GM18508 (cell line): ENCODE results near the gene RASGRP1.
"Not testable (repeated sequence)": the region's sequence is repeated elsewhere in the genome, so short reads cannot be mapped to it uniquely, and the experiment has no call there.

Source experiments
- ATAC-seq: cut with Tn5 transposase; IDR thresholded peaks from one replicate; pipeline ENCODE4 v1.9.1; 2021; ENCODE audit warnings: moderate number of reproducible peaks; ENCODE audit not compliant: insufficient read depth, unreplicated experiment

Gene RASGRP1

DNA sequence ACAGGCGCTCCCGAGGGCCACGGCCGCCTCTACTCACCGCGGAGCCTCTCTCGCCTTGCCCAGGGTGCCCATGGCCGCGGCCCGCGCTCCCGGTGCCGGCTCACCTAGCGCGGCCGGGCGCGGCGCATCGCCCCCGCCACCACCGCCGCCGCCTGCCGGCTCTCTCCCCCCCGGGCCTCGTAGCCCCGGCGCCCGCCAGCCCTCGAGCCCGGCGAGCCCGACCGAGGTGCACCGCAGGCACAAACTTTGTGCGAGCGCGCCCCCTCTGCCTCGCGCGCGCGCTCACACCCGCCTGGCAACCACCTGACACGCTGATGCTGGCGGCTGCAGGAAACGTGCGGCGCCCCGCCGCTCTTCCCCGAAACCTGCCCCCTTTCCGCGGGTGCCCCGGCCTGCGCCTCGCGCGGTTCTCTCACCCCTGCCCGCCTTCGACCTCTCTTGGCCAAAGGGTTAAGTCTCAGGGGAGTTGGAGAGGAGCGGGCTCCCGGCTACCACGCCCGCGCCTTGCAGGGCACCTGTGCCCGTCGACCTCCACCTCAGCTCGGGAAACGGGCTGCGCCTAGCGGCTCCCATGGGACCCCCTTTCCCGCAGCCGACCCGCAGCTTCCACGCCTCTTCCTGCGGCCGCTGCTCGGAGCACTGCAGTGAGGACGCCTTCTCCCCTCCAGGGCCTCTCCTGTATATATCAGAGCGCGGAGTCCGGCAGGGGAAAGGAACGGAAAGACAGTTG is at the start of gene RASGRP1:
Gene RASGRP1 (minus strand): TSS at position 258 of the 730 bp plus-strand sequence. CDS start 186 bp downstream, at position 72.
- peak; percentile 31 for ATAC-seq

GRCh38 chr15:38613085-38613484 is 48.5 kb upstream of the RASGRP1 start:
- no peak for ATAC-seq

- no peak for ATAC-seq
Observed at GRCh38 chr15:38612159-38612863, 47.7 kb upstream of the RASGRP1 start.

GRCh38 chr15:38611228-38611627 is 46.6 kb upstream of the RASGRP1 start:
- no peak for ATAC-seq

DNA sequence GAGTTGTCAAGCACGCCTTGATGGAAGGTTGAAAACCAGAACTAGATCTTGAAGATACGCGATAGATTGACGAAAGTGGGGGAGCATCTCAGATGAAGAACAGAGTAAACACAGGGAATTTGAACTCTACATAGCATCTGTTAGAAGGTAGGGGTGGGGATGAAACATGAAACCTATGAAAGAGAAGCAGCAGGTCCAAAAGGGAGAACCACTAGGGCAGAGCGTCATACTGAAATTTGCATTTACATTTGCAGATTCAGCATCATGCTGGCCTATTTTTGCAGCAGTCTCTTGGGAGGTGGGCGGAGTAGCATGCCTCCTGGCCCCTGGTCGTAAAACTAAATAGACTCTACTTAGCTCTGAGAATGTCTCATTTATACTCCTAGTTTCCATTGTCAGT is 46.1 kb upstream of the RASGRP1 start:
- ATAC-seq, result no peak

DNA sequence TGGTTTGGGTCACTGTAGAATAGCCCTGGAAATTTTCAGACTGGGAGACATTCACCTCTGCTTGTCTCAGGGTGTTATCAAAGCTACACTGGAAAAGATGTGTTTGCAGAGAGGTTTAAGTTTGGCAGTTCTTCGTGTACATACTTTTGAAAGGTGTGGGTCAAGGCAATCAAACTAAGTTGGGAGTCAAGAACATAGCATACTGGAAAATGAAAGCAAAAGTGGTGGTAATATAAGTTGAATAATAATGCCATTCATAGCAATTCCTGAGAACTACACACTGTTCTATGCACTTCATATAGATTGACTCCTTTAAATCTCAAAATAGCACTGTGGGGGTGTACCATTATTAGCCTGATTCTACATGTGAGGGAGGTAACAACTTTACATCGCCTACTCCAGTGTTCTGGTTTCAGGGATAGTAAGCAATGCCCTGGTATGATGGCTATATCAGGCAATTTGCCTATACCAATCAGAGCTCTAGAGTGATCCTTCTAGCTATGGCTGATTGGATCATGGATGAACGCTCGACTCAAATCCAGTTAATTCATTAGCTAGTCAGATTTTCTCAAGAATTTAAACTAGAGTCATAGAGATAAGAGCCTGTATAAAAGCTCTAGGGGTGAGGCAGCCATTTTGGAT is 44.6 kb upstream of the RASGRP1 start:
- ATAC-seq, result no peak

GRCh38 chr15:38608682-38609081 is 44.1 kb upstream of the RASGRP1 start:
- ATAC-seq, result no peak

DNA sequence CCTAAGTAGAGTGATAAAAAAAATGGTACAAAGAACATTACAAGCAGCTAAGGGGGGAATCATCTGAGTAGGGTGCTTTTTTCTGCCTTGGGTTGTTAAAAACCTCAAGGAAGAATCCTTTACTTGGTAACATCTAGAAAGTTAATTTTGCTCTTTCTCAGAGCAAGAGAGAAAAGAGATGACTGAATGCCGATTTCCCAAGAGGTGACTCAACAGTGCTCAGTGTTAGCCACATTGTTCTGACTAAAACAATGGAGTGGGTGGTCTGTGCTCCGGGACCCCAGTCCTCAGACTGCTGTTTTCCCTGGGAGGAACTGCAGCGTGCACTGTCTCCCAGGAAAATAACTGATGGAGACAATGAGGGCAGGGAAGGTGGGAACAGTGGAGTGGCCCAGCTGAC is 41.1 kb upstream of the RASGRP1 start:
- no peak for ATAC-seq

DNA sequence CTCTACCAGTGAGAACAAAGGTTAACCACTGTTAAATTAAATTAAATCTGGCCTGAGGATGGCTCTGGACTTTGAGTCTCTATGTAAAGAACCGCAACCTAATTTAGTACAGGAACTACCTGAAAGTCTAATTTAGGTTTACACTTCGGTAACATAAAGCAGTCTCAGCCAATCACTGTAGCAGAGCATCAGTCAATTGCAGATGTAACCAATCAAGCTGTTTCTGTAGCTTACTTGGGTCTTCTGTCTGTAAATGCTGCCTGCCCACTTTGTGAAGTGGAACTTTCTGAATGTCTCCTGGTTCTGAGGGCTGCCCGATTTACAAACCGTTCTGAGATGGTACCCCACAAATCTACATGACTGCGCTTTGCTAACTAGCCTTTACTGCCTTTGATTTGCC is 39.1 kb upstream of the RASGRP1 start:
- no peak for ATAC-seq

- no peak for ATAC-seq
Observed at GRCh38 chr15:38602910-38603670, 38.5 kb upstream of the RASGRP1 start.

DNA sequence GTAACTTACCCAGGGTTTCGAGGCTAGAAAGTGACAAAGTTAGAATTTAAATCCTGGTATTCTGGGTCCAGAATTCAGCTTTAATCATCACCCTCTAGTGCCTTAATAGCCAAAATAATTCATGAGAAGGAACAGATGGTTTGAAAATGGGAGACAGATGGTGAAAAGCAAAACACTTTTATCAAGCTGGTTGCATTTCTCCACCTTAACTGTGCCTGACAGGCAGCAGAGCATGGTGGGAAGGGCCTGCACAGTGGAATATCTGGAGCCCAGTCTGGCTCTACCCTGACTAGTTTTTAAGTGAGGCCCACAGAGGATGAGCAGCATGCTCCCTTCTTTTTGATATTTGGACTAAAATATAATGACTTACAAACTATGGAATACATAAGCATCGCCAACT is 35.6 kb upstream of the RASGRP1 start:
- no peak for ATAC-seq

- no peak for ATAC-seq
Observed at GRCh38 chr15:38598749-38599148, 34.1 kb upstream of the RASGRP1 start.

DNA sequence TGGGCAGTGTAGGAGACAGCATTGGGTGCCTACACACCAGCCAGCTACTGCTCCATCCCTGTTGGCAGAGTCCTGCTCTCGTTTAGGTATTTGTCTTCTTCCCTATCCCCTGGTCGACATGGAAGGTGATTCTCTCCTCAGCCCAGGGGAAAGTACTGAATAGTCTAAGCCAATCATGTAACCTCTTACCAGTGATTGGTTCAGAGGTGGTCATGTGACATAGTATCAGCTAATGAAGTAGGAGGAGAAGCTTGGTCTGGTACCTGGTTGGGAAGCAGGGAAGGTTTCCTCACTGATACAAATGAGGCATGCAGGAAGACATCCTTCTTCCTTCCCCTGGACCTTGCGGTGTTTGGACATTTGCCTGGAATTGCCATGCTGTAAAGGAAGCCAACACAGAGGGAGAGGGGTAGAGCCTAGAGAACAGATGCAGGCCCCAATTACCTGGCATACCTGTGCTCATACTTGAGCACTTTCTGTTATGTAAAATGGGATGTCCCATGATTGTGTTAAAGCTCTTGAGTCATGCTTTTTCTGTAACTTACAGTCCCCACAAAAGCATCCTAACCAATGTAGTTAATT is 32.7 kb upstream of the RASGRP1 start:
- ATAC-seq, result no peak

DNA sequence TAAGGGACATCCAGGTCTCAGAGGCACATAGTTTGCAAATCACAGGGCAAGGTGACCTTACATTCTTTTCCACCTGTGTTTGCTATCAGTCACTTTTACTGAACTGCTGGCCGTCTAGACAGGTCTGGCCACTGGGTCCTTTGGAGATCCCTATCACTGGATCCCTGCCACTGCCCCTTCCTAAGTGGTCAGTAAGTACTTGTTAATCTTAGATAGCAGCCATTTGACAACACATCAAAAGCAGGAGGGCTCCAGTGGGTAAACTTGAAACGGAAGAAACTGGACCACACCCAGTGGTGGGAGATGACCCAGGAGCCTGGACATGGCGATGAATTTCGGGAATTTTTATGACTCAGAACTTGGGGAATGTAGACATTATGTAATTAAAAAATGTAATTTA is 28.9 kb upstream of the RASGRP1 start:
- no peak for ATAC-seq

DNA sequence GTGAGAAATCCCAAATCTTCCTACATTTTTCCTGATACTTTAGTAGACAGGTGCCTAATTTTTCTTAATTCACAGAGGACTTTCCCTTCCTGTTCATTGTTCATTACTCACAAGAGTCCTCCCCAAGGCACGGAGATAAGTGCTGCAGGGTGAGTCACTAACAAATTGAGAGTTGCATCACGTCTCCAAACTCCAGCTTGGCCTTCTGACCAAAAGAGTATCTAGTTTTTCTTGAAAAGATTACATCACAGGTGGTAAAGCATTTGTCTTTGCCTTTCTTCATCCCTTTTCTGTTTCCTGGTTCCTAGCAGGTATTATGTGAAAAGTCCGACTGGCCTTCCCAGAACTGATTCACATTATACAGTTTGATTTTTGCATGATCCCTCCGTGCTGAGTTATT is 24.9 kb upstream of the RASGRP1 start:
- no peak for ATAC-seq

GRCh38 chr15:38588672-38589071 is 24.1 kb upstream of the RASGRP1 start:
- ATAC-seq, result no peak

GRCh38 chr15:38587214-38587613 is 22.6 kb upstream of the RASGRP1 start:
- ATAC-seq, result no peak

- not testable (repeated sequence) for ATAC-seq
Observed at GRCh38 chr15:38586005-38586404, 21.4 kb upstream of the RASGRP1 start.

DNA sequence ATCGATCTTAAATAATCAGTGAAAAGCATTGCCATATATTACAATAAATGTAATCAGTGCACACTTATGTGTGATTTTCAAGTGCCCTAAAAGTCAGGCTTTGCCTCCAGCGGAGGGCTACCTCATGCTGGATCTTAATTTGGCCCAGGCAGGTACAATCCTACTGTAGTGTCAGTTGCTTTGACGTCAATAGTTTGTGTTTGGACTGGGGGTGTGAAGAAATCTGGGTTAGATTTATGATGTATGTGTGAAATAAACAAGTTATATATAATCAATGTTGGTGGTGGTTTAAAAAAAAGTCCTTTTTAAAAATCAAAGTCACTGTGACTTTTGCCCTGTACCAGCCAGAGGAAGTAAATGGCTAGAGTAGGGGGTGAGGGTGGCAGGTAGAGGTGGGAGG is 14.0 kb upstream of the RASGRP1 start:
- ATAC-seq, result no peak

DNA sequence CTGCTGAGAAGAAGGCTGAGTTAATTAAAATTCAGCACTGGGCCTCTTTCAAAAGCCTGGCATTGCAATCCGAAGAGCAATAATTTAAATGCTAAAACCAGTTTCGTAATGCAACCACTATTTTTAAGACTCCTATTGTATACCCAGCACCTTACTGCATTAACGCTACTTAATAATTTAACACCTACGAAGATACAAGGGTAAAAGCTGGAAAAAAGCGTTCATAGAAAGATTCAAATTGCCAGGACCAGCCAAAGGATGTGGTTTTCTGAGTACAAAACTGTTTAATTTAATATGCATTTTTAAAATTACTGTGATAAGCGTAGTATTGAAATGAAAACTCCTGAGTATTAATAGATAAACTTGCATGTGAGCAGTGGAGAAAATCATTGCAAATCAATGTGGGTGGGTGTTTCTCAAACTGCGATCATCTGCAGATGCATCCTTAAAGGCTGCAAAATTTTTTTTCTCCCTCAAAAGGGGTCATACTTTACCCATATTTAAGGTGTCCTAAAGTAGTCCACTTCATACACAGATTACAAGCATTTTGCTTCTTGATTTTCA is 12.9 kb upstream of the RASGRP1 start:
- no peak for ATAC-seq
